HG03135 (cell line): Measurements from ENCODE around the gene STK24.
"Not testable (repeated sequence)": the region's sequence is repeated elsewhere in the genome, so short reads cannot be mapped to it uniquely, and the experiment has no call there.

ENCODE experiments used
- ATAC-seq: cut with Tn5 transposase; IDR thresholded peaks from one replicate; pipeline ENCODE4 v1.9.1; 2021; ENCODE audit warnings: mild to moderate bottlenecking, moderate library complexity; ENCODE audit not compliant: unreplicated experiment

STK24 gene

DNA sequence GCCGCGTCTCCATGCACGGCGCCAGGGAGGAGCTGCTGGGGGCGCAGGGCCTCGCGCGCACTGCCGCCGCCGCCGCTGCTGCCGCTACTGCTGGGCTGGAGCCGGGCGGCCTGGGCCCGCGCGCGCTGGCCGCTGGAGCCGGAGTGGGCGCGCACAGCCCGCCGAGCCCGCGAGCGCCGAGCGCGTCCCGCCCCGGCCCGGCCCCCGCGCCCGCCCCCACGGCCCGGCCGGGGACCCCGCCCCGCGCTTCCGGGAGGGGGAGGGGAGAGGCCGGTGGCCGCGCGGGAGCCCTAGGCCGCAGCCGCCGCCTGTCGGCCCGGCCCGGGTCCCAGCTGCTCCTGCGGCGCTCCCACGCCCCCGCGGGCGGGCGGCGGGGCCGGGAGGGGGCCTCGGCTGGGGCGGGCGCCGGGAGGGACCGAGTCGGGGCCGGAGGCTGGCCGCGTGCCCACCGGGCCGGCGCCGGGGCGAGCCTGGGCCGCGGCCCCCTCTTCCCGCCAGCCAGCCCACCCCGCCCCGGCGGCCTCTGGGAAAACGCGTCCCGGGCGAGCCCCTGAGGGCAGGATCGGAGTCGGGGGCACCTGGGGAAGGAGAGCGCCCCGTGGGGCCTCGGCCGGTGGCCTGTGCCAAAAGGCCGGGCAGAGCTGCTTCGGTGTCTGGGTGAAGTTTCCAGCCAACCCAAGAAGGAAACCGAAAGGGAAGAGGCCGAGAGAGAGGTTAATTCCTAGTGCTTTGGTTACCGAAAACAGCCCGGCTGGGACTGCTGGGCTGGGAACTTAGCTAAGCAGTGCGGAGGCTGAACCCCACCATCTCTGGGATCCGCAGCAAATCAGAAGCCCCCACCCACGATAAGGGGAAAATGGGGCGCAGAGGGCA lies at the start of gene STK24:
Gene STK24, minus strand, starts transcription at position 145 of the 873 bp plus-strand sequence. CDS start 321 bp downstream, outside the sequence.
- peak; percentile 74 for ATAC-seq

DNA sequence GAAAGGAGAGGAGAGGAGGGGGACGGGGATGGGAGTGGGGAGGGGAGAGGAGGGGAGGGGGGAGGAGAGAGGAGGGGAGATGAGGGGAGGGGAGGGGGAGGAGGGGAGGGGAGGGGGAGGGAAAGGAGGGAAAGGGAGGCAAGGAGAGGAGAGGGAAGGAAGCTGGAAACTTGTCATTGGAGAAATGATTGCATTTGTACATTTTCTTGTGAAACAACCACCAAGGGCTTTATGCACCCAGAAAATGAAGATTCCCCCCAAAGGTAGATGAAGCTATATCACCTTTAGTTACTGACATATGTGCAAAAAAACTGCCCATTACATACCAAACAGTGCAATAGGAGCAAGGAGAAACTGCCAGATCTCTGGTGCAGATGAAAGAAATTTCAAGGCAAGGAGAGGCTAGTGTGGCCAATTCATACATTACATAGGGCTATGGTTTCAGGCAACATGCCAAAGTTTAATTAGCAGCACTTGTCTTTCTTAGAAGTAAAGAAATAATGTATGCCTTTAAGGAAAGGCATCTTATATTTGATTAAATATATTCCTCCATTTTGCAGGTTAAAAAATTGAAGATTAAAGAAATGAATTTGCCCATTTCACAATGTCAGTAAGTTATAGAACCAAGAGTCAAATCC lies 49.5 kb upstream of the STK24 start:
- no peak for ATAC-seq

DNA sequence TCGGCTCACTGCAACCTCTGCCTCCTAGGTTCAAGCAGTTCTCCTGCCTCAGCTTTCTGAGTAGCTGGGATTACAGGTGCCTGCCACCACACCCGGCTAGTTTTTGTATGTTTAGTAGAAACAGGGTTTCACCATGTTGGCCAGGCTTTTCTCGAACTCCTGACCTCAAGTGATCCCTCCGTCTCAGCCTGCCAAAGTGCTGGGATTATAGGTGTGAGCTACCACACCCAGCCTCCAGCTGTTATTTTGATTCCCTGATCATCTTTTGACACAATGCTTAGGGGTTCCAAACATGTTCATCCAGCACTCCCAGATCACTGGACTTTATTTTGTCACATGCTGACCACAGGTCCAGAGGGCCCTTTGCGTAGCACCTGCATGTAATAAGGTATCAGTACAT lies 47.7 kb upstream of the STK24 start:
- not testable (repeated sequence) for ATAC-seq

DNA sequence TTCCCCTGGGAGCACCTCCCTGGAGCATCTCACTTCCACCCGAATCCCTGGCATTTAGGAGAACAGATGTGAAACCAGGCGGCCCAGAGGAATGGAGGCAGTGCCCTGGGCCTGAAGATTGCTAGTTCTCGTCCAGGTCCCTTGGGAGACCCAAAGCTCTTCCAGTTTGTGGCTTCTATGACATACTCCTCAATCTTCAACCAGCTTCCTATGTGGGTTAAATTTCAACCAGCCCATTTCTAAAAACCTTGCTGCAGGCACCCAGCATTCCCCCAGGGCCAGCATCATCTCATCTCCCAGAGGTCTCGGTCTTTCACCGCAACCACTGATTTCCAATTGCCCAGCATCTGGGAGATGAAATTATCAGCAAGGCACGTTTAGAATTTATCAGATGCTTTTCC lies 46.0 kb upstream of the STK24 start:
- no peak for ATAC-seq

DNA sequence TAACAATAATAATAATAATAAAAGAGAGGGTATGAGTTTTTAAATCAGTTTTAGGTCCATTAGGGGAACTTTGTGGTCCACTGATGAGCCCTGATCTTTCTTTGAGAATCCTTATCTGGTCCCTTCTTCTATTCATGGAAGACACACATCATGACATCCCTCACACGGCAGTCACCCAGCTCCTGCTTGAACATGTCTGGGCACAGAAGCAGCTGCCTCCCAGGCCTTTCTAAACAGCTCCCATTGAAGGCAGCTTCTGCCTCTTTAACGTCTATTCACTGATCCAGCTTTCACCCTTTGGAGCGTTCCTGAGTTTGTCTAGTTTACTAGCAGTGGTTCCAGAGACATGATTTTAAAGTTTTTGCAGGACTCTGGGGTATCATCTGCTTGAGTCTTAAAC lies 42.6 kb upstream of the STK24 start:
- ATAC-seq = no peak

DNA sequence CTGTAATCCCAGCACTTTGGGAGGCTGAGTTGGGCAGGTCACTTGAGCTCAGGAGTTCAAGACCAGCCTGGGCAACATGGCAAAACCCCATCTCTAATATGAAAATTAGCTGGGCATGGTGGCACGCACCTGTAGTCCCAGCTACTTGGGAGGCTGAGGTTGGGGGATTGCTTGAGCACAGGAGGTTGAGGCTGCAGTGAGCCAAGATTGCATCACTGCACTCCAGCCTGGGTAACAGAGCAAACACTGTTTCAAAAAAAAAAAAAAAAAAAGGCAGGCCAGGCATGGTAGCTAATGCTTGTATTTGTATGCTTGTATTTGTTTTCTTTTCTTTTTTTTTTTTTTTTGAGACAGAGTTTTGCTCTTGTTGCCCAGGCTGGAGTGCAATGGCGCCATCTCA lies 38.7 kb upstream of the STK24 start:
- ATAC-seq = not testable (repeated sequence)

DNA sequence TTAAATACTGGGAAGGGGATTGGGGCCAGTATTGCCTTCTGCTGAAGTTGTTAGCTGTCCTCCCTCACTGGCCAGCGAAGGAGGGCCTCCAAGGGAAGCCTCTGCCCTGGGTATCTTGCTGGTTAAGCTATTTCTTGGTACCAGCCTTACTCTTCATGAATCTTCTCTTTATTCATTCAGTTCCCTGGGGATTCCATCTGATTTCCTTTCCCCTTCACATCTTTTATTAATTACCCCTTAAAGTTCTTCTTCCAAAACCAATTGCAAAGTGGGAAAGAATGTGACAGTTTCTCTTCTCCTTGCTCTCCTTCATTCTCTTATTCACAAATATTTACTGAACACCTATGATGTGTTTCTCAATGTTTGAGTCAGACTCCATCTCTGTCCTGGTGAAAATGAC lies 36.7 kb upstream of the STK24 start:
- no peak for ATAC-seq

DNA sequence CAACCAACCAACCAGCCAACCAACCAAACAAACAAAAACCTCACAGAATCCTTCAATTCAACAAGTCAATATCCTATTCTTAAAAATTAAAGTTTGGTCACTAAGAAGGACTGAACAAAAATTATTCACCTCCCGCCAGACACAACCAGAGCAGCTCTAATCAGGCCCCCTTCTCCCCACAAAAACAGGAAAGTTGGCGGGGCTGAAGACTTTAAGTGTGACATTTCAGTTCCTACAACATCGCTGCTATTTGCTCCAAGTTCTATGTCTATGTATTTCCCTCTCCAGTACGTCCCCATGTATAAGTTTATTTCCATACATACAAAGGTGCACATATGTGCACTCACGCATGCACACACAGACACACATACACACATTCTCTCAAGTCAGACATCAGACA lies 32.8 kb upstream of the STK24 start:
- no peak for ATAC-seq

DNA sequence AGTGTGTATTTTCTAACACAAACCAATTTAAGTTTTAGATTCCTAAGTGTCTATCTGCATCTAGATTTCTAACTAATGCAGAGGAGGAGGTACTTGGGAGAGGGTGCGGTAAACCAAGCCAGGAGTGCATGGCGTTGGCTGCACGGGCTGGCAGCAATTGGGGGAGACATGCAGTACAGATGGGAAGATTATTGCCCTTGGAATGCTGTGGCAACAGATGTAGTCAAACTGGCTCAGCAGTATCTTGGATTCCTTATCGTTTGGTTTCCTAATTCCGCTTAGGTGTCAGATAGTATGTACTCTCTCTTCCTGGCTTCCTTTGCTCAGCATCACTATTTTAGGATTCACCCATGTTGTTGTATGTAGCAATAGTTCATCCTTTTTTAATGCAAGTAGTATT lies 29.4 kb upstream of the STK24 start:
- ATAC-seq = no peak

DNA sequence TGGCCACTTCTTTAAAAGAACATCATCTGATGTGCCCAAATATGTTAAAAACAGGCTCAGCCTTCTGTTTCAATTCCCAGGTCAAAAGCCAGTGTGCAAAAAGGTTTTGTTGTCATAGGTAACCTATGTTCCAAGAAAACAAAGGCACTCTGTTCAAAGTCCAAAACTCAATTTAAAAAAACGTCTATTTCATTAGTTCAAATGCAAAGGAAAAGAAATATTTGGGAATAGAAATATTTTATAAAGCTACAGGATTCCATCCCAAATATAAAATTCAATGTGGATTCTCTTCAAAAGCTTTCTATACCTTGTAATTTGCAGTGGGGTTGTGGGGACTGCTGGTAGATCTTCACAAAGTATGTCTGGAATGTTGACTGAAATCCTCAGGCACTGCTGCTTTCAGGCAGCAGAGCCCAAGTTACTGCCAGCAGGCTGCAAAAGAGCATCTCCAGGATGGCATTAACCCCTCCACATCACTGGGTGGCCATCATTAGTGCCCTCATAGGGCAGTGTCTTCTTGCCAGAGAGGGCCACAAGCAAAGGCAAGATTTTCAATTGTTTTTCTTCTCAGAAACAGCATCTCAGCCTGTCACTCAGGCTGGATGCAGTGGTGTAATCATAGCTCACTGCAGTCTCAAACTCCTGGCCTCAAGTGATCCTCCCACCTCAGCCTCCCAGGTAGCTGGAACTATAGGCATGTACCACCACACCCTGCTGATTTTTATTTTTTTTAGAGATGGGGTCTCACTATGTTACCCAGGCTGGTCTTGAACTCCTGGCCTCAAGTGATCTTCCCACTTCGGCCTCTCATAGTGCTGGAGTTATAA lies 22.8 kb upstream of the STK24 start:
- ATAC-seq = no peak

DNA sequence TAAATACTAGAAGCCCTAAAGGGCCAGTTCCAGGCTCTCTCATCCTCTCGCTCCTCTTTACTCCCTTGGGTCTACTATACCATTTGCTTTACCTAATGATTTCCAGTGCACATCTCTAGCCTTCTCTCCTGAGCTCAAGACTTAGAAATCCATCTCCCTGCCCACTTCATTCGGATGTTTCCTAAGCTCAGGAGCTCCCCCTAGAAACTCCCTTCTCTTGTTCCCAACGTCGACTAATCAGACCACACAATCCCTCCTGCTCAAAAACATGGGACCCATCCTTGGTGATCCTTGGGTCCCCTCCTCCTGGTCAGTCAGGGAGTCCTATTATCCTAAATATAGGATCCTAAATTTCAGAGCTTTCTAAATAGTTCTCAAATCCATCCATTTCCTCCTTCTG lies 21.1 kb upstream of the STK24 start:
- ATAC-seq = no peak

DNA sequence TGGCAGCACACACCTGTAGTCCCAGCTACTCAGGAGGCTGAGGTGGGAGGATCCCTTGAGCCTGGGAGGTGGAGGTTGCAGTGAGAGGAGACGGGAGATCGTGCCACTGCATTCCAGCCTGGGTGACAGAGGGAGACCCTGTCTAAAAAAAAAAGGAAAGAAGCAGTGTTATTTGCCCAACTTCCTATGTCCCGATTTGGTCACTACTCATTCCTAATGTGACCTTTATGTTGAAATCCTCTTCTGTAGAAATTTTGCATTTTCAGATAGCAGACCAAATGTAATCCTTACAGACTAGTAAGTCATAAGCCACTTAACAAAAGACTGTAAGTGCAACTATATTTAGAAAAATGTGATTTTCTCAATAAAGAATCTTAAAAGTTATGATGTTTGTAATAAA lies 18.2 kb upstream of the STK24 start:
- no peak for ATAC-seq

DNA sequence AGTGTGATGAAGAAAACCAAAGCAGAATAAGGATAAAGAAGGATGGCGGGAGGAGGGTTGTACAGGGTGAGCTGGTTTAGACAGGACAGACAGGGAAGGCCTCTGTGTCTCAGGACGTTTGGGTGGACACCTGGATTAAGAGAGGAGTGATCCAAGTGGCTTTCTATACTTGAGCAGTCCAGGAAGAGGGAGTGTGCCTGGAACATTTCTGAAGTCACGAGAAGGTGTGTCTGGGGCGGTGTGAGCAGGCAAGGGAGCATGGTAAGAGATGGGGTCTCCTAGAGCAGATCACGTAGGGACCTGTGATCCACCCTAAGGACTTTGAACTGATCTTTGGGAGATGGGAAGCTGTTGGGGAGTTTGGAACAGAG lies 15.4 kb upstream of the STK24 start:
- ATAC-seq = no peak

DNA sequence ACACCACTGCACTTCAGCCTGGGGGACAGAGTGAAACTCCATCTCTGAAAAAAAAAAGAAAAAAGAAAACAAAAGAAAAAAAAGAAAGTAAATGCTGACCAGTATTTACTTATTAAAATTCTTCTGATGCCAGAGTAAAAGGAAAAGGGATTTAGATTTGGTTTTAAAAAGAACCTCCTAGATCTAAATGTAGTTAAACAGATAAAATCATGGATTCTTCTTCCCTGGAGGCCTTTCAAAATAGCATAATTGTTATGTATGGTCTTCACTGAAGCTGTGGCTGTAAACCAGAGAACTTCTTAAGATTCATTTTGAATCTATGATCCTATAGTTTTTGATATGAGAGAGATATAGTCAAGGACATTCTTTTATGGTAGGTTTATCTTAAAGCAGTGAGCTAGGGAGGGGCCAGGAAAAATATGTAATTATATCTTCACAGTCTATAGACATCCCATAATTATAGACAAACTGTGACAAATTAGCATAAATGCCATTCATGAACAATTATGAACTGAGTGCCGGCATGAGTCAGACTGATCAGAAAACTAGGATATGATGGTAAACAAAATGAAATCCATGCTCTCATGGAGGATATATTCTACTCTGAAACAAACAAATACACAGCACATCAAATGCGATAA lies 14.9 kb upstream of the STK24 start:
- no peak for ATAC-seq

DNA sequence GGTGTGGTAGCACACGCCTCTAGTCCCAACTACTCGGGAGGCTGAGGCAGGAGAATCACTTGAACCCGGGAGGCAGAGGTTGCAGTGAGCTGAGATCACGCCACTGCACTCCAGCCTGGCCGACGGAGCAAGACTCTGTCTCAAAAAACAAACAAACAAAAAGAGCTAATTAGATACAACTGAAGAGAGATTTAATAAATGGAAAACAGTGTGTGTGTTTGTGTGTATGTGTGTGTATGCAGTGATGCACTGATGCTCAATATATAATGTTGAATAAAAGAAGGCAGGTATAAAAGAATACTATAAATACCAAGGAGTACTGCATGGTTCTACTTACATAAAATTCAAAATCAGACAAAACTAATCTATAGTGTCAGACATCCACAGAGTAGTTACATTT lies 13.6 kb upstream of the STK24 start:
- not testable (repeated sequence) for ATAC-seq

DNA sequence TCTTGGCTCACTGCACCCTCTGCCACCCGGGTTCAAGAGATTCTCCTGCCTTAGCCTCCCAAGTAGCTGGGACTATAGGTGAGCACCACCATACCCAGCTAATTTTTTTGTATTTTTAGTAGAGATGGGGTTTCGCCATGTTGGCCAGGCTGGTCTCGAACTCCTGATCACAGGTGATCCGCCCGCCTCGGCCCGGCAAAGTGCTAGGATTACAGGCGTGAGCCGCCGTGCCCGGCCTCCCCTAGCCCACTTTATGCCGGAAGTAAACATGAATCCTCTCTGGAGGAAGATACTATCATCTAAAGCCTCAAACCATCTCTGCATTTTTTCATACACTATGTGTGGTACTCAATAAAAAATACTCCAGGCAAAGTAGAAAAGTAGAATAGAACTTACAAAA lies 12.6 kb upstream of the STK24 start:
- ATAC-seq = not testable (repeated sequence)

DNA sequence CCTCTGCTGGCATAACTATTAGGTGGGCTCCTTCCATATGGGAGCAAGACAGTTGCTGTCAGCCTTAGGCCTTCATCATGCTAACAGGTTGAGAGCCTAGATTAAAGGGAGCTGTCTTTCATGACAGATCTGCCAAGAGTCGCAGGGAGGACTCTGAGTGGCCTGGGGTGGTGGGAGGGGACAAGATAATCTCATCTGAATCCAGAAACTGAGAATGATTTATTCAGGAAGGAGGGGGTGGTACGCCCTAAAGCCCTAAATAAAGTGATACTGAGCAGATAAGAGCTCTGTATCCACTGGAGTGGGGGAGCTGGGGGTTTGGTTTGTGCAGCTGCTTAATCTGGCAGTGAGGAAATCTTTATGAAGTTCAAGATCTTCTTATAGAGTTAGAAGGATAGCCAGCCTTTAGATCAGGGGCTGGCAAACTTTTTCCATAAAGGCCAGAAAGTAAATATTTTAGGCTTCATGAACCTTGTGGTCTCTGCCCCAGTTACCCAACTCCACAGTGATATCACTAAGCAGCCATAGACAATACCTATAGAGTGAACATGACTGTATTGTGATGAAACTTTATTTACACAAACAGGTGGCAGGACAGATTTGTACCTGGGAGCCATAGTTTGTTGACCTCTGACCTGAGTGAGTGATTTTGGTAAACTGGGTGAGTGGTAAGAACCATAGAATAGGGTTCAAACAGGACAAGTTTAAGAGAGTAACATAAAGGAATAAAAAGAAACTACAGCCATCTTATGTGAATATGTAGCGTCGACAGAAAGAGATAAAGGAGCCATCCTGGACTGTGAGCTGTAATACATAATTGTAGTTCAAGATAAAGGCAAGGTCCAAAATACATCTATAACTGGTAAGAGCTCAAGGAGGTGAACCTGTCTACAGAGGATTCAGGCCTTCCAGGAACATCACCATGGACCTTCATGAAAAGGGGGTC lies 9.8 kb upstream of the STK24 start:
- no peak for ATAC-seq

DNA sequence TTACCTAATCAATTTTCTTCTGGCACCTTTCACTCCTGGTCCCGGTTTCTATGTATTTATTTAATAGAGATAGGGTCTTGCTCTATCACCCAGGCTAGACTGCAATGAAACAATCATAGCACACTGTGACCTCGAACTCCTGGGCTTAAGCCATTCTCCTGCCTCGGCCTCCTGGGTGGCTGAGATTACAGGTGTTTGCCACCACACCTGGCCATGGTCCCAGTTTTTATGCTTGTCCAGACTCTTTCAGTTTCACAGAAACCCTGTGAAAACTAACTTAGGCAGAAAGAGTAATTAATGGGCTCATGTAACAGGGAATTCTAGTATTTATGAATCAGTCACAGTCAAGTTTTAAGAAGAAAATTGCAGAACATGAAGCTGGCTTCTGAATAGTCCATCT lies 9.0 kb upstream of the STK24 start:
- ATAC-seq = no peak

DNA sequence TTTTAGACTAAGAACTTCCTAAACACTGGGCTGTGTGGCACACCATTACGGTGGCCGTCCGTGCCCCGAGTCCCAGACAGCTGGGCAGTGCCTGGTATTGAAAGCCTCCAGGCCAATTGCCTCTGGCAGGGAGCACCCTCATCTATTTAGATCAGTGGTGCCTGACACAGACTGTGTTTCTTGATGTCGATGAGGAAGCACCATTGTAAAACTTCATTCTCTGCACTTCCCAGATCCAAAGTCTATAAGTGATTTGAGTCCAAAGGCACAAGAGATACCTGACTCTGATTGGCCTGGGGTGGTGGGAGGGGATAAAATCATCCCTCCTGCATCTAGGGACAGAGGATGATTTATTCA lies 8.5 kb upstream of the STK24 start:
- ATAC-seq = no peak
